Measurements from ENCODE around the gene ETNK2. TPM values are rescaled to one million over a fixed set of nuclear protein-coding genes. Genes with fewer than 3 reads are reported as not detected.

The ETNK2 gene
- total and polyA plus RNA-seq, 2 of the 4 experiments (the other 2 are of a cell fraction) = 18.9 to 26.0 TPM

DNA sequence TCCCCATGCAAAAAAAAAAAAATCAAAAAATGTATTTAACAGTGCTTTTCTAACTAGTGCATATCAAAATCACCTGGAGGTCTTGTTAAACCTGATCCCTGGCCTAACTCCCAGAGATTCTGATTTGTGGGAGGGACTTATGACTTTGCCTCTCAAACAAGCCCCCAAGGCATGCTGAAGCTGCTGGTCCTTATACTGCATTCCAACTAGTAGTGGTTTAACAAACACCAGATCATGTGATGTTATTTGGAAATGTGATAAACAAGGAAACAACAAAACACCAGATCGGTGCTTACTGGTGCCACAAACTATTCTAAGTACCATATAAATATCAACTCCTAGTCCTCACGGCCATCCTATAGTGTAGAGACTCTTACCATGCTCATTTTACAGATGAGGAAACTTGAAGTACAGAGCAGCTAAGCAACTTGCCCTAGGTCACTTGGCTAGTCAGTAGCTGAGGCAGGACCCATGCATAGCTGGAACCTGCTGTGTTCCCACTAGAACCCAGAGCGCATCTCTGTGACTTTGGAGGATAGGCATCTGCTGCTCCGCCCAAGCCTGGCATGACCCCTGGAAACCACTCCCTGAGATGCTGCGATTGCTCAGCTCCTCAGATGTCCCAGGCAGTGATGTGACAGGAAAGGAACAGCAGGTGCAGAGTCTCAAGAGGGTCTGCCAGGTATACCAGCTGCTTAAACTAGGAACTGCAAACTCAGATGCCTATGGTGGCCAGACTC, 40.8 kb downstream of the ETNK2 start:
- no peak overlapping the region for H4K91ac ChIP-seq (ENCODE audit: insufficient read depth, low read depth, low read length)
- no peak overlapping the region for H3K27ac ChIP-seq (ENCODE audit: insufficient read depth, low read length)
- H2BK120ac ChIP-seq (ENCODE audit: low read depth, low read length) = no peak overlapping the region
- no peak overlapping the region for H2AK5ac ChIP-seq (ENCODE audit: low read depth, low read length)
- intact Hi-C loops (cut with micrococcal nuclease) (no loop called here), dilution Hi-C loops (cut with HindIII; ENCODE audit: low sequenced_read_pairs, unreplicated experiment) (no loop called here), in situ Hi-C loops (cut with MboI; ENCODE audit: low sequenced_read_pairs) (no loop called here)
- H2BK5ac ChIP-seq (ENCODE audit: low read depth, low read length, poor library complexity, severe bottlenecking) = no peak overlapping the region
- no TSS peak for BruUV-seq (replicated peaks)
- H3K56ac ChIP-seq (ENCODE audit: extremely low read depth, insufficient read depth, low read length) = no peak overlapping the region
- no peaks in the 10 kb centered on the region for H3K9me3 ChIP-seq (ENCODE audit: control insufficient read depth, insufficient read depth, low read length)
- H4K20me1 ChIP-seq (ENCODE audit: insufficient read depth, low read length) = no peaks in the 10 kb centered on the region; the same call in none of the 2 replicates
- H3K4me2 ChIP-seq (ENCODE audit: low read depth, low read length) = no peak overlapping the region
- H3K79me1 ChIP-seq (ENCODE audit: low read depth in 1 of 2, low read length in 2 of 2) = no peaks in the 10 kb centered on the region; a peak in 2 of 4 replicates
- H2AFZ ChIP-seq (replicated peaks; ENCODE audit: low read length, poor library complexity) = no peak overlapping the region
- no peak for ATAC-seq (ENCODE audit: low read depth)
- no peak overlapping the region for H3K4ac ChIP-seq (ENCODE audit: low read depth, low read length)
- no peaks in the 10 kb centered on the region for H3K27me3 ChIP-seq (ENCODE audit: control insufficient read depth, insufficient read depth, low read length)
- DNase-seq = no peak
- no peaks in the 10 kb centered on the region for H3K36me3 ChIP-seq (ENCODE audit: control insufficient read depth, insufficient read depth, low read length)
- TF ChIP-seq, protein P1, sequence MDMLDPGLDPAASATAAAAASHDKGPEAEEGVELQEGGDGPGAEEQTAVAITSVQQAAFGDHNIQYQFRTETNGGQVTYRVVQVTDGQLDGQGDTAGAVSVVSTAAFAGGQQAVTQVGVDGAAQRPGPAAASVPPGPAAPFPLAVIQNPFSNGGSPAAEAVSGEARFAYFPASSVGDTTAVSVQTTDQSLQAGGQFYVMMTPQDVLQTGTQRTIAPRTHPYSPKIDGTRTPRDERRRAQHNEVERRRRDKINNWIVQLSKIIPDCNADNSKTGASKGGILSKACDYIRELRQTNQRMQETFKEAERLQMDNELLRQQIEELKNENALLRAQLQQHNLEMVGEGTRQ (IDR thresholded peaks at IDR 0.05; ENCODE audit: low read depth, low read length) = no peak
- TF ChIP-seq RCOR1 (IDR thresholded peaks at IDR 0.05; ENCODE audit: insufficient replicate concordance, low read length) (no peak), POLR2A (IDR thresholded peaks at IDR 0.05; ENCODE audit: low read depth, low read length) (no peak), CEBPB (IDR thresholded peaks at IDR 0.05; ENCODE audit: low read depth, low read length) (no peak), BHLHE40 (IDR thresholded peaks at IDR 0.05; ENCODE audit: low read depth, low read length) (no peak), MAZ (IDR thresholded peaks at IDR 0.05; ENCODE audit: borderline replicate concordance, low read depth, low read length) (no peak), RFX5 (IDR thresholded peaks at IDR 0.05; ENCODE audit: low read depth, low read length) (no peak), RAD21 (IDR thresholded peaks at IDR 0.05; ENCODE audit: low read length) (no peak)
- TF ChIP-seq, protein P2, sequence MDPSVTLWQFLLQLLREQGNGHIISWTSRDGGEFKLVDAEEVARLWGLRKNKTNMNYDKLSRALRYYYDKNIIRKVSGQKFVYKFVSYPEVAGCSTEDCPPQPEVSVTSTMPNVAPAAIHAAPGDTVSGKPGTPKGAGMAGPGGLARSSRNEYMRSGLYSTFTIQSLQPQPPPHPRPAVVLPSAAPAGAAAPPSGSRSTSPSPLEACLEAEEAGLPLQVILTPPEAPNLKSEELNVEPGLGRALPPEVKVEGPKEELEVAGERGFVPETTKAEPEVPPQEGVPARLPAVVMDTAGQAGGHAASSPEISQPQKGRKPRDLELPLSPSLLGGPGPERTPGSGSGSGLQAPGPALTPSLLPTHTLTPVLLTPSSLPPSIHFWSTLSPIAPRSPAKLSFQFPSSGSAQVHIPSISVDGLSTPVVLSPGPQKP (IDR thresholded peaks at IDR 0.05; ENCODE audit: borderline replicate concordance, low read depth, low read length) = no peak
- H4K8ac ChIP-seq (ENCODE audit: low read depth in 2 of 2, low read length in 2 of 2) = no peak overlapping the region
- H2BK20ac ChIP-seq (ENCODE audit: low read depth, low read length) = no peak overlapping the region
- 95% methylated on average over 3 of the region's 5 CpGs; no CpG with 5 or more reads in 1 of the 2 experiments for WGBS, 2 experiments (ENCODE audit: extremely low coverage in 2 of 2, insufficient read length in 1 of 2)
- no peak overlapping the region for H2BK15ac ChIP-seq (ENCODE audit: low read depth, low read length)
- no peak overlapping the region for H4K5ac ChIP-seq (ENCODE audit: low read depth, low read length)
- no peak overlapping the region for H3K18ac ChIP-seq (ENCODE audit: low read depth, low read length)
- peaks cover 8% of the 10 kb centered on the region for H3K9me1 ChIP-seq (ENCODE audit: insufficient read depth, low read length)
- POLR2A ChIA-PET (ENCODE audit: unreplicated experiment) = no interaction called here
- no peak overlapping the region; the same call in 1 of the 2 replicates for H3K14ac ChIP-seq (replicated peaks; ENCODE audit: low read depth, low read length)
- no peak overlapping the region for H2AK9ac ChIP-seq (replicated peaks; ENCODE audit: low read depth, low read length, poor library complexity)
- no peak overlapping the region for H3K4me3 ChIP-seq (ENCODE audit: insufficient read depth, low read depth, low read length)
- H3K4me1 ChIP-seq (ENCODE audit: control insufficient read depth, insufficient read depth, low read length) = peaks cover 8% of the 10 kb centered on the region; the same call in 1 of the 2 replicates
- no peak overlapping the region for H3K23ac ChIP-seq (ENCODE audit: low read depth, low read length)
- CTCF ChIA-PET = no interaction called here
- no peak overlapping the region for H3K9ac ChIP-seq (ENCODE audit: low read depth, low read length)
